NCI-H2227 (cell line): Measurements from ENCODE around the gene PRODH2.
"Not testable (repeated sequence)": the region's sequence is repeated elsewhere in the genome, so short reads cannot be mapped to it uniquely, and the experiment has no call there.

Experiments
- DNase-seq: peaks from one replicate; lab custom pipeline; 2025; ENCODE audit not compliant: unreplicated experiment; lab: John Stamatoyannopoulos, UW

Gene PRODH2

GRCh38 chr19:35843676-35844481 is 31.2 kb upstream of the PRODH2 start:
- DNase-seq = peak; percentile 93

GRCh38 chr19:35842666-35843272 is 30.1 kb upstream of the PRODH2 start:
- no peak for DNase-seq

GRCh38 chr19:35841961-35842595 is 29.4 kb upstream of the PRODH2 start:
- DNase-seq = no peak

GRCh38 chr19:35836096-35836495 is 23.5 kb upstream of the PRODH2 start:
- not testable (repeated sequence) for DNase-seq

GRCh38 chr19:35833972-35834371 is 21.3 kb upstream of the PRODH2 start:
- DNase-seq = no peak

- no peak for DNase-seq
Observed at GRCh38 chr19:35832054-35832453, 19.4 kb upstream of the PRODH2 start.

DNA sequence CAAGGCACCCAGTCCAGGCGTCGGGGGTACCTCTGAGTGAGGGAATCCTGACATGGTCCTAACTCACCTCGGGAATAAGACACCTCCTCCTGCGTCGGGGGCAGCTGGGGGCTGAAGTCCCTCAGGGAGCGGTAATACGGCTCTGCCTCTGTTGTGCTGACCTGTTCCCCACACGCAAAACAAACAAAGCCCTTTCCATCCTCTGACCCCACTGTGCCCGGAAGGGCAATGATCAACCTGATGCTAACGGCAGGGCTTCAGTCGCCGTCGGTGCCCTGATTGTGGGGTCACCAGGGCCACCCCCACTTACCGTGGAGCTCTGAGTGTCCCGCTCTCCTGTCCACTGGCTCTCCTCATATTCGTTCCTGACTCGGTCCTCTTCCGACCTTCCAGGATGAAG is 18.3 kb upstream of the PRODH2 start:
- no peak for DNase-seq

GRCh38 chr19:35828692-35829301 is 16.2 kb upstream of the PRODH2 start:
- no peak for DNase-seq

DNA sequence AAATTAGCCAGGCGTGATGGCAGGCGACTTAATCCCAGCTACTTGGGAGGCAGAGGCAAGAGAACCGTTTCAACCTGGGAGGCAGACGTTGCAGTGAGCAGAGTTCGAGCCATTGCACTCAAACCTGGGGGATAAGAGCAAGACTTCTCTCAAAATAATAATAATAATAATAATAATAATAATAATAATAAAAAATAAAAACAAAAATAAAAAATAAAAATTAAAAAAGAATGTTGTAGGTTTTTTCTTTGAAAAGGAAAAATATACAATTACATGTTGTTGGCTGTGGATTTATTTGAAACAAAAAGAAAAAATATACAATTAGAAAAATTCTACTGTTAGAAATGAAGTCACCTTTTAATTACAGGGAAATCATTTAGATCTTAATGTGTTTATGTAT is 11.5 kb upstream of the PRODH2 start:
- no peak for DNase-seq

- DNase-seq = no peak
Observed at GRCh38 chr19:35822579-35822978, 9.9 kb upstream of the PRODH2 start.

- no peak for DNase-seq
Observed at GRCh38 chr19:35818445-35818844, 5.8 kb upstream of the PRODH2 start.

GRCh38 chr19:35816846-35817245 is 4.2 kb upstream of the PRODH2 start:
- DNase-seq = no peak

GRCh38 chr19:35816262-35816661 is 3.6 kb upstream of the PRODH2 start:
- no peak for DNase-seq

- no peak for DNase-seq
Observed at GRCh38 chr19:35813043-35813890, 622 bp upstream of the PRODH2 start.

- DNase-seq = no peak
Observed at GRCh38 chr19:35811317-35812219, 1.1 kb downstream of the PRODH2 start.

GRCh38 chr19:35807633-35808032 is 5.0 kb downstream of the PRODH2 start:
- no peak for DNase-seq

GRCh38 chr19:35806597-35806996 is 6.0 kb downstream of the PRODH2 start:
- DNase-seq = no peak

DNA sequence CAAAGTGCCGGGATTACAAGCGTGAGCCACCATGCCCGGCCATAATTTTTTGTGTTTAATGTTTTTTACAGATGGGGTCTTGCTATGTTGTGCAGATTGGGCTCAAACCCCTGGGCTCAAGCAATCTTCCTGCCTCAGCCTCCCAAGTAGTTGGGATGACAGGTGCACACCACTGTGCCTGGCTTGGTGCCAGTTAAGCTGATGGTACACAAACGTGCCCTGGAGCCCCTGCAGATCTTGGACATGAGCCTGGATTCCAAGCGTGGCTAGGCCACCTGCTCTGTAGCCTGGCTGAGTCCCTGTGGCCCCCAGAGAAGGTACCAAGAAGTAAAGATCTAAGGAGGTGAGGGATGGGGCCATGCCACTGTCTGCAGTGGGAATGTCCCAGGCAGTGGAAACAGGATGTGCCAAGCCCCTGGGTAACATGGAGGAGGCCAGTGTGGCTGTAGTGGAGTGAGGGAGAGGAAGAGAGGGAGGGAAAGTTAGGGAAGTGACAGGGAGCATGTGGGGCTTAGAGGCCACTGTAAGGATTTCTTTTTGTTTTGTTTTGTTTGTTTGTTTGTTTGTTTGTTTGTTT is 7.0 kb downstream of the PRODH2 start:
- DNase-seq = no peak

- no peak for DNase-seq
Observed at GRCh38 chr19:35801828-35802227, 10.8 kb downstream of the PRODH2 start.

DNA sequence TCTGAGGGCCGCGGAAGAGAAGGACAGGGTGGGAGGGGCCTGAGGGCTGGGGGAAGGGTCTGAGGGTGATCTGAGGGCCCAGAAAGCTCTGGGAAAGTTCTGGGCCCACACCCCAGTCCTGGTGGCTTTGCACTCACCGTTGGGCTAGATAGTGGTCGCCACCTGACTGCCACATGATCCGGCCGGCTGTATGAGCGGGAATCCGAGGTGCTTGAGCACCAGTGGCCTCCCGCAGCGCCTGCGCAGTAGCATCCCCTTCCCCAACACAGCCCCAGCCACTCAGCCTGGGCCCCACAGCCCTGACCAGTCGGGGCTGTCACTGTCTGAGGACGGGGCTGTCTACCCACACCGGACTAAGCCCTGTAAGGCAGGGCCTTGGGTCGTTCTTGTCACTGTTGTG is 15.0 kb downstream of the PRODH2 start:
- DNase-seq = no peak
